WTC11 (cell line): ENCODE results near the gene ARID4B. TPM values are rescaled to one million over a fixed set of nuclear protein-coding genes. Genes with fewer than 3 reads are reported as not detected.

ENCODE experiments used
- ATAC-seq: fragments of 200-7000 bp; cut with Tn5 transposase; 2 replicates; pipeline ENCODE4 v1.10.0; 2021; ENCODE audit warnings: mild to moderate bottlenecking, moderate library complexity
- CTCF ChIA-PET: fragments of 300-600 bp; sonication (Branson Sonifier 250); formaldehyde crosslinking; loops from one replicate; lab custom pipeline; 2021; ENCODE audit warnings: antibody characterized with exemption; lab: Charles Lee
- POLR2A ChIA-PET: fragments of 350-600 bp; sonication (Branson Sonifier 250); formaldehyde crosslinking; loops from one replicate; lab custom pipeline; 2021; ENCODE audit warnings: antibody characterized with exemption; lab: Charles Lee
- DNase-seq: peaks from one replicate; pipeline ENCODE4 v3.0.0; 2021; ENCODE audit warnings: low spot score
- H3K27ac Mint-ChIP-seq: 2 replicates; pipeline ENCODE4 v1.8.0; 2021; ENCODE audit warnings: mixed read lengths
- H3K27me3 Mint-ChIP-seq: 2 replicates; pipeline ENCODE4 v1.8.0; 2021; ENCODE audit warnings: low read depth, mild to moderate bottlenecking, moderate library complexity, mixed read lengths
- H3K36me3 Mint-ChIP-seq: 2 replicates; pipeline ENCODE4 v1.8.0; 2021; ENCODE audit warnings: mixed read lengths
- H3K4me1 Mint-ChIP-seq: 2 replicates; pipeline ENCODE4 v1.8.0; 2022; ENCODE audit warnings: mixed read lengths
- H3K4me3 Mint-ChIP-seq: 2 replicates; pipeline ENCODE4 v1.8.0; 2021; ENCODE audit warnings: mild to moderate bottlenecking, moderate library complexity, mixed read lengths
- H3K9me3 Mint-ChIP-seq: 2 replicates; pipeline ENCODE4 v1.8.0; 2021; ENCODE audit warnings: mixed read lengths
- ATF1 ChIP-seq: sonication (generic); formaldehyde crosslinking; IDR thresholded peaks from 2 replicates; pipeline ENCODE4 v1.8.1; 2023; ENCODE audit warnings: mild to moderate bottlenecking, moderate library complexity, missing genetic modification reagents
- EMX1 ChIP-seq: fragments of 250-450 bp; sonication (Bioruptor Pico); IDR thresholded peaks from 2 replicates; pipeline ENCODE4 v1.8.0; 2021; ENCODE audit warnings: mild to moderate bottlenecking
- ERG ChIP-seq: fragments of 250-450 bp; sonication (Bioruptor Pico); IDR thresholded peaks from 2 replicates; pipeline ENCODE4 v1.8.0; 2021; ENCODE audit warnings: mild to moderate bottlenecking
- ESRRA ChIP-seq: sonication (generic); formaldehyde crosslinking; IDR thresholded peaks from 2 replicates; pipeline ENCODE4 v1.8.1; 2022; ENCODE audit warnings: mild to moderate bottlenecking, missing genetic modification reagents, borderline replicate concordance
- FOXJ3 ChIP-seq: sonication (generic); formaldehyde crosslinking; IDR thresholded peaks from 2 replicates; pipeline ENCODE4 v1.9.0; 2021; ENCODE audit warnings: missing genetic modification reagents, mild to moderate bottlenecking, borderline replicate concordance
- MAX ChIP-seq: sonication (generic); formaldehyde crosslinking; IDR thresholded peaks from 2 replicates; pipeline ENCODE4 v1.8.0; 2022; ENCODE audit warnings: mild to moderate bottlenecking, missing genetic modification reagents
- PRRX2 ChIP-seq: fragments of 250-450 bp; sonication (Bioruptor Pico); IDR thresholded peaks from 2 replicates; pipeline ENCODE4 v1.8.0; 2021; ENCODE audit warnings: mild to moderate bottlenecking
- SMAD3 ChIP-seq: sonication (generic); formaldehyde crosslinking; IDR thresholded peaks from 2 replicates; pipeline ENCODE4 v1.8.0; 2022; ENCODE audit warnings: missing genetic modification reagents, mild to moderate bottlenecking, borderline replicate concordance
- SP1 ChIP-seq: sonication (generic); formaldehyde crosslinking; conservative IDR thresholded peaks from 2 replicates; pipeline ENCODE4 v1.8.1; 2022; ENCODE audit warnings: missing genetic modification reagents
- TEAD4 ChIP-seq: sonication (generic); formaldehyde crosslinking; IDR thresholded peaks from 2 replicates; pipeline ENCODE4 v1.8.0; 2022; ENCODE audit warnings: mild to moderate bottlenecking, missing genetic modification reagents
- ZNF317 ChIP-seq: sonication (generic); formaldehyde crosslinking; IDR thresholded peaks from 2 replicates; pipeline ENCODE4 v1.8.1; 2023; ENCODE audit warnings: low read depth, mild to moderate bottlenecking, moderate library complexity, missing genetic modification reagents, borderline replicate concordance
- ZSCAN18 ChIP-seq: fragments of 250-450 bp; sonication (Bioruptor Pico); IDR thresholded peaks from 2 replicates; pipeline ENCODE4 v2.1.2; 2022; ENCODE audit warnings: mild to moderate bottlenecking, moderate library complexity
- total RNA-seq: library from RNA; stranded (reverse); gene quantifications from 3 replicates; pipeline ENCODE4 v1.2.3, GENCODE V29; 2021
- TF ChIP-seq, protein P1 (sequence below): sonication (generic); formaldehyde crosslinking; IDR thresholded peaks from 2 replicates; pipeline ENCODE4 v1.8.1; 2023; ENCODE audit warnings: mild to moderate bottlenecking, missing genetic modification reagents, moderate library complexity
- TF ChIP-seq, protein P2 (sequence below): sonication (generic); formaldehyde crosslinking; IDR thresholded peaks from 2 replicates; pipeline ENCODE4 v1.8.1; 2022; ENCODE audit warnings: low read depth, missing genetic modification reagents, borderline replicate concordance
- TF ChIP-seq, protein P3 (sequence below): sonication (generic); formaldehyde crosslinking; IDR thresholded peaks from 2 replicates; pipeline ENCODE4 v1.8.0; 2023; ENCODE audit warnings: missing genetic modification reagents

ARID4B gene
- total RNA-seq, 1 experiment from 2014 or later = 35.7 TPM

DNA sequence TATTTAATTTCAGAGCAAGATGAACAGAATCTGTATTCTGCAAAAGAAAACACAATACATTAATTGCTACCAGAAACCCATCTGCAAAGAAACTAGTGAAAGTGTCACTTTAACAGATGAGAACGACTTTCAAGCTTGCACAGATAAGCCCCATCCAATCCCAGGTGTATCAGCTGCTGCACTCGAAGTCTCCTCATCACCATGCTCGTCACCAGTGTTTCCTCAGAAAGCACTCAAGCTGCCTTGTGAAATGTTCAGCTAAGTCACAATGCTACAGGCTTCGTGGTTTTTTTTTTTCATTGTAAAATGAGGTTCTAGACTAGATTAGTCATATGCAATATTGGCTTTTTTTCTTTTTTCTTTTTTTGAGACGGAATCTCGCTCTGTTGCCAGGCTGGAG is 196.0 kb downstream of the ARID4B start (continued):
- TF ChIP-seq MAX (CRISPR knock-in tag) = no peak
- TF ChIP-seq ATF1 (CRISPR knock-in tag) = no peak
- no peak for TF ChIP-seq EMX1 (CRISPR knock-in tag)
- TF ChIP-seq, protein P1, sequence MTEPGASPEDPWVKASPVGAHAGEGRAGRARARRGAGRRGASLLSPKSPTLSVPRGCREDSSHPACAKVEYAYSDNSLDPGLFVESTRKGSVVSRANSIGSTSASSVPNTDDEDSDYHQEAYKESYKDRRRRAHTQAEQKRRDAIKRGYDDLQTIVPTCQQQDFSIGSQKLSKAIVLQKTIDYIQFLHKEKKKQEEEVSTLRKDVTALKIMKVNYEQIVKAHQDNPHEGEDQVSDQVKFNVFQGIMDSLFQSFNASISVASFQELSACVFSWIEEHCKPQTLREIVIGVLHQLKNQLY (CRISPR knock-in tag) = no peak
- TF ChIP-seq PRRX2 (CRISPR knock-in tag) = no peak
- TF ChIP-seq ZNF317 (CRISPR knock-in tag) = no peak
- TF ChIP-seq SMAD3 = no peak
- TF ChIP-seq SP1 (CRISPR knock-in tag) = no peak

DNA sequence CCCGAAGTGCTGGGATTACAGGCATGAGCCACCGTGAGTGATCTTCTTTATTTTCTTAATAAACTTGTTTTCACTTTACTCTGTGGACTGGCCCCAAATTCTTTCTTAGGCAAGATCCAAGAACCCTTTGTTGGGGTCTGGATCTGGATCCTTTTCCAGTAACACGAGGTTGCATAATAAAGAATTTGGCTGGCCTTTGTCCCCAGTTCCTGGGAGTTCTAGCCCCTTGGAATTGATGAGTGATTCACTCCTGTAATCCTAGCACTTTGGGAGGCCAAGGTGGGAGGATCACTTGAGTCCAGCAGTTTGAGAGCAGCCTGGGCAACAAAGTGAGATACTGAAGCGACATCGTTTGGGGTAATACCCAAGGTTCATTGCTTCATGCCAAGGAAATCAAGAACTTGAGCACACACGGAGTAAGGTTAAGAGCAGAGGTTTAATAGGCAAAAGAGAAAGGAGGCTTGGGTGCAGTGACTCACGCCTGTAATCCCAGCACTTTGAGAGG is 197.2 kb downstream of the ARID4B start:
- Mint-ChIP-seq H3K27ac (peak overlapping the region; percentile 93), H3K36me3 (peaks cover 52% of the 10 kb centered on the region), H3K9me3 (no peaks in the 10 kb centered on the region), H3K4me1 (peaks cover 29% of the 10 kb centered on the region), H3K27me3 (no peaks in the 10 kb centered on the region), H3K4me3 (no peak overlapping the region)
- DNase-seq (no peak), ATAC-seq (no peak)
- CTCF ChIA-PET = no interaction called here
- no peak for TF ChIP-seq TEAD4 (CRISPR knock-in tag)
- TF ChIP-seq, all 79 proteins: peak for 0
- POLR2A ChIA-PET = no interaction called here

DNA sequence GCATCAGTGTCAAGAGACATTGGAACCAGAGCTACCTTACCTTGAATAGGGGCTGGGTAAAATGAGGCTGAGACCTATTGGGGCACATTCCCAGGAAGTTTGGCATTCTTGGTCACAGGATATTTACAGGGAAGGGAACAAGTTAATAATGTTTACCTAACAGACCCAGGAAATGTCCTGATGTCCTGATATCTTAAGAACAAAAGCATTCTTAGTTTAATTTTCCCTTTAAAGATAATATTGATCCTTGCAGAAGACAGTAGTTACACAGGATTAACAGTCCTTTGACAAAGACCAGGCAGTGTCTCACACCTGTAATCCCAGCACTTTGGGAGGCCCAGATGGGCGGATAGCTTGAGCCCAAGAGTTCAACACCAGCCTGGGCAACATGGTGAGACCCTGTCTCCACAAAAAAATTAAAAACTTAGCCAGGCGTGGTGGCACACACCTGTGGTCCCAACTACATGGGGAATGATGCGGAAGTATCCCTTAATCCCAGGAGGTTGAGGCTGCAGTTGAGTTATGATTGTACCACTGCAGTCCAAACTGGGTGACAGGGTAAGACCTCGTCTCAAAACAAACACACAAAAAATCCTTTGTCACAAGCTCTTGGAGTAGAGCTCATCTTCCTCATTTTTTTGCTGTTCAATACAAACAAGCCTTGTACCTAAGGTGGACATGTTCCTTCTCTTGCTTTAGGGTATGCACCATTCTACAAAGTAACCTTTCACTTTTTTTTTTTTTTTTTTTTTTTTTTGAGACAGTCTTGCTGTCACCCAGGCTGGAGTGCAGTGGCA is 198.0 kb downstream of the ARID4B start:
- H3K4me1 Mint-ChIP-seq = peaks cover 31% of the 10 kb centered on the region
- H3K27ac Mint-ChIP-seq = peak overlapping the region; percentile 96
- TF ChIP-seq ESRRA (CRISPR knock-in tag) = no peak
- TF ChIP-seq ZSCAN18 = no peak
- no peak for TF ChIP-seq FOXJ3 (CRISPR knock-in tag)
- TF ChIP-seq, protein P2, sequence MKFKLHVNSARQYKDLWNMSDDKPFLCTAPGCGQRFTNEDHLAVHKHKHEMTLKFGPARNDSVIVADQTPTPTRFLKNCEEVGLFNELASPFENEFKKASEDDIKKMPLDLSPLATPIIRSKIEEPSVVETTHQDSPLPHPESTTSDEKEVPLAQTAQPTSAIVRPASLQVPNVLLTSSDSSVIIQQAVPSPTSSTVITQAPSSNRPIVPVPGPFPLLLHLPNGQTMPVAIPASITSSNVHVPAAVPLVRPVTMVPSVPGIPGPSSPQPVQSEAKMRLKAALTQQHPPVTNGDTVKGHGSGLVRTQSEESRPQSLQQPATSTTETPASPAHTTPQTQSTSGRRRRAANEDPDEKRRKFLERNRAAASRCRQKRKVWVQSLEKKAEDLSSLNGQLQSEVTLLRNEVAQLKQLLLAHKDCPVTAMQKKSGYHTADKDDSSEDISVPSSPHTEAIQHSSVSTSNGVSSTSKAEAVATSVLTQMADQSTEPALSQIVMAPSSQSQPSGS (CRISPR knock-in tag) = no peak
- TF ChIP-seq ERG = no peak
- TF ChIP-seq, protein P3, sequence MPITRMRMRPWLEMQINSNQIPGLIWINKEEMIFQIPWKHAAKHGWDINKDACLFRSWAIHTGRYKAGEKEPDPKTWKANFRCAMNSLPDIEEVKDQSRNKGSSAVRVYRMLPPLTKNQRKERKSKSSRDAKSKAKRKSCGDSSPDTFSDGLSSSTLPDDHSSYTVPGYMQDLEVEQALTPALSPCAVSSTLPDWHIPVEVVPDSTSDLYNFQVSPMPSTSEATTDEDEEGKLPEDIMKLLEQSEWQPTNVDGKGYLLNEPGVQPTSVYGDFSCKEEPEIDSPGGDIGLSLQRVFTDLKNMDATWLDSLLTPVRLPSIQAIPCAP = no peak
- no peaks in the 10 kb centered on the region for H3K9me3 Mint-ChIP-seq
- ATAC-seq (0 out of 2 replicates have a peak, but pooled peaks have one; percentile 4), DNase-seq (no peak)
- H3K27me3 Mint-ChIP-seq = no peaks in the 10 kb centered on the region
- POLR2A ChIA-PET = no interaction called here
- CTCF ChIA-PET = interaction anchor here (0.7 to 1.0 kb wide), 2 partner anchors 26 to 502 kb away, joined by 3 read pairs; no protein-coding TSS in a partner anchor
- peaks cover 46% of the 10 kb centered on the region for H3K36me3 Mint-ChIP-seq
- peak overlapping the region; percentile 99 for H3K4me3 Mint-ChIP-seq
